HG03432 (cell line): ENCODE measurements around the gene PGAP2.
"Not testable (repeated sequence)": the region's sequence is repeated elsewhere in the genome, so short reads cannot be mapped to it uniquely, and the experiment has no call there.

Source experiments
- ATAC-seq: cut with Tn5 transposase; IDR thresholded peaks from one replicate; pipeline ENCODE4 v1.9.1; 2021; ENCODE audit warnings: mild to moderate bottlenecking, moderate library complexity; ENCODE audit not compliant: unreplicated experiment

The PGAP2 gene

GRCh38 chr11:3854977-3855807 is 46.8 kb downstream of the PGAP2 start, which contains the start of gene STIM1:
Gene STIM1 (plus strand): TSS chr11:3855664. CDS start chr11:3856271, 607 bp downstream.
- ATAC-seq, result peak; percentile 68

- peak; percentile 21 for ATAC-seq
Observed at GRCh38 chr11:3855808-3856491, 47.6 kb downstream of the PGAP2 start.

- ATAC-seq, result no peak
Observed at GRCh38 chr11:3856856-3857553, 48.6 kb downstream of the PGAP2 start.

- ATAC-seq, result no peak
Observed at GRCh38 chr11:3857628-3858027, 49.3 kb downstream of the PGAP2 start.

- peak; percentile 27 for ATAC-seq
Observed at GRCh38 chr11:3859373-3859881, 51.1 kb downstream of the PGAP2 start.

- ATAC-seq, result no peak
Observed at GRCh38 chr11:3860375-3860774, 52.0 kb downstream of the PGAP2 start.

GRCh38 chr11:3860898-3861393 is 52.6 kb downstream of the PGAP2 start:
- not testable (repeated sequence) for ATAC-seq

GRCh38 chr11:3861683-3862082 is 53.3 kb downstream of the PGAP2 start:
- ATAC-seq, result no peak

- peak; percentile 34 for ATAC-seq
Observed at GRCh38 chr11:3865388-3866193, 57.2 kb downstream of the PGAP2 start.

- no peak for ATAC-seq
Observed at GRCh38 chr11:3866206-3866605, 57.8 kb downstream of the PGAP2 start.

- ATAC-seq, result no peak
Observed at GRCh38 chr11:3866836-3867208, 58.5 kb downstream of the PGAP2 start.

- peak; percentile 67 for ATAC-seq
Observed at GRCh38 chr11:3867209-3868091, 59.1 kb downstream of the PGAP2 start.

- ATAC-seq, result no peak
Observed at GRCh38 chr11:3873712-3874349, 65.5 kb downstream of the PGAP2 start.
